MM.1S (cell line): ENCODE results near the gene LPCAT3.

Experiments used
- DNase-seq: peaks from one replicate; pipeline ENCODE4 v3.0.0-alpha.2; 2015
- H2AFZ ChIP-seq: fragments of 300-600 bp; sonication (generic); 2 replicates; pipeline ENCODE4 v1.6.0; 2016; ENCODE audit warnings: antibody characterized with exemption, low read length
- H3F3A ChIP-seq: fragments of 300-600 bp; sonication (generic); 2 replicates; pipeline ENCODE4 v1.6.1; 2016; ENCODE audit warnings: mild to moderate bottlenecking, antibody characterized with exemption, low read length, moderate library complexity, mixed read lengths; ENCODE audit not compliant: insufficient read depth
- H3K27ac ChIP-seq: fragments of 300-600 bp; sonication (generic); 2 replicates; pipeline ENCODE4 v1.5.1; 2016; ENCODE audit warnings: mild to moderate bottlenecking, low read length
- H3K27me3 ChIP-seq: fragments of 300-600 bp; sonication (generic); replicated peaks from 2 replicates; pipeline ENCODE4 v1.6.0; 2016; ENCODE audit warnings: low read length; ENCODE audit not compliant: insufficient read depth
- H3K36me3 ChIP-seq: fragments of 300-600 bp; sonication (generic); replicated peaks from 2 replicates; pipeline ENCODE4 v1.6.1; 2016; ENCODE audit warnings: mild to moderate bottlenecking, low read length, mixed read lengths; ENCODE audit not compliant: insufficient read depth
- H3K4me1 ChIP-seq: fragments of 300-600 bp; sonication (generic); 2 replicates; pipeline ENCODE4 v1.6.1; 2016; ENCODE audit warnings: low read length, mixed read lengths
- H3K4me2 ChIP-seq: fragments of 300-600 bp; sonication (generic); 2 replicates; pipeline ENCODE4 v1.6.0; 2016; ENCODE audit warnings: low read depth, low read length
- H3K4me3 ChIP-seq: fragments of 300-600 bp; sonication (generic); 2 replicates; pipeline ENCODE4 v1.5.1; 2016; ENCODE audit warnings: low read length, mixed read lengths
- H3K79me2 ChIP-seq: fragments of 300-600 bp; sonication (generic); 2 replicates; pipeline ENCODE4 v1.6.1; 2016; ENCODE audit warnings: mixed run types, low read length, mixed read lengths
- H3K9ac ChIP-seq: fragments of 300-600 bp; sonication (generic); 2 replicates; pipeline ENCODE4 v1.6.1; 2016; ENCODE audit warnings: low read length, mixed read lengths
- H3K9me2 ChIP-seq: fragments of 300-600 bp; sonication (generic); replicated peaks from 2 replicates; pipeline ENCODE4 v1.6.1; 2016; ENCODE audit warnings: mild to moderate bottlenecking, low read length, mixed read lengths; ENCODE audit not compliant: insufficient read depth
- H3K9me3 ChIP-seq: fragments of 300-600 bp; sonication (generic); replicated peaks from 2 replicates; pipeline ENCODE4 v1.6.1; 2016; ENCODE audit warnings: mild to moderate bottlenecking, low read length, mixed read lengths; ENCODE audit not compliant: insufficient read depth
- H4K20me1 ChIP-seq: fragments of 300-600 bp; sonication (generic); 2 replicates; pipeline ENCODE4 v1.6.1; 2016; ENCODE audit warnings: mild to moderate bottlenecking, low read length, moderate library complexity, mixed read lengths; ENCODE audit not compliant: insufficient read depth
- EZH2 ChIP-seq: fragments of 300-600 bp; sonication (generic); optimal IDR thresholded peaks from 2 replicates; pipeline ENCODE3; 2017; ENCODE audit warnings: low read depth, mild to moderate bottlenecking, antibody characterized with exemption, low read length, mixed read lengths
- EZH2phosphoT487 ChIP-seq: fragments of 300-600 bp; sonication (generic); IDR thresholded peaks from 2 replicates; pipeline ENCODE4 v1.6.1; 2018; ENCODE audit warnings: antibody characterized with exemption, low read length
- TF ChIP-seq, protein P1 (sequence below): fragments of 300-600 bp; sonication (generic); IDR thresholded peaks from 2 replicates; pipeline ENCODE4 v1.5.1; 2016; ENCODE audit warnings: antibody characterized with exemption, low read length, mixed read lengths

LPCAT3 gene

DNA sequence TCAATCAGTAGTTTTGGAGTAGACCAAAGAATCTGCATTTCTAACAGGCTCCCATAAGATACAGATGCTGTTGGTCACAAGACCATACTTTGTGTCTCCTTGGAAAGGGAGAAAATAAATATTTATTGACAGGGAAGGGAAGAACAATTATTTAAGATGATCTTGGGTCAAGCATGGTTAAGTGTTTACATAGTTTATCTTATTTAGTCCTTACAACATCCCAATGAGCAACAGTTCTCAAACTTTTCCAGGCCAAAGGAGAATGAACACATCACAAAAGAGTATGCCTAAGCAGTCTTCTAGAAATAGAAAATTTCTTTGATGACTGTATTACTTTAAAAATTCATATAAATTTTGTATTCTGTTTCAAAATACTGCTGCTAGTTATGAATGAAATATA is 8.8 kb downstream of the LPCAT3 start:
- no peak overlapping the region for H3K27ac ChIP-seq
- H3K4me3 ChIP-seq: no peak overlapping the region
- H3K9me2 ChIP-seq: no peaks in the 10 kb centered on the region
- no peaks in the 10 kb centered on the region for H3K9me3 ChIP-seq
- no peaks in the 10 kb centered on the region for H3K36me3 ChIP-seq
- H3K27me3 ChIP-seq: no peaks in the 10 kb centered on the region
- no peaks in the 10 kb centered on the region for H4K20me1 ChIP-seq
- H3K4me2 ChIP-seq: no peak overlapping the region
- H3K79me2 ChIP-seq: peaks cover 3% of the 10 kb centered on the region; the same call in 1 of the 2 replicates
- no peak for DNase-seq
- TF ChIP-seq EZH2phosphoT487: no peak
- H3K4me1 ChIP-seq: no peaks in the 10 kb centered on the region
- no peak overlapping the region for H2AFZ ChIP-seq
- no peaks in the 10 kb centered on the region for H3F3A ChIP-seq
- no peak overlapping the region for H3K9ac ChIP-seq

DNA sequence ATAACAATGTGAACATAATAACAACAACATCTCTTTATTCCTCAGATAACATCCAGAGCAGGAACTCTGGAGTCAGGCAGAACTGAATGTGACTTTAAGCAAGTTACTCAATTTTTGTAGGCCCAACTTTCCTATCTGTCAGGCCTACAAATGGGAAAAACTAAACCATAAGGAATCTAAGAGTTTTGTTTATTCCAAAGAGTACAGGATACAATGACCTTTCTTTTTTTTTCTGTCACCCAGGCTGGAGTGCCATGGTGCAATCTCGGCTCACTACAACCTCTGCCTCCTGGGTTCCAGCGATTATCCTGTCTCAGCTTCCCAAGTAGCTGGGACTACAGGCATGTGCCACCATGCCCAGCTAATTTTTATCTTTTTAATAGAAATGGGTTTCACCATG is 9.4 kb downstream of the LPCAT3 start:
- H2AFZ ChIP-seq: no peak overlapping the region
- H4K20me1 ChIP-seq: no peaks in the 10 kb centered on the region
- TF ChIP-seq EZH2phosphoT487: no peak
- TF ChIP-seq EZH2: no peak
- TF ChIP-seq, protein P1, sequence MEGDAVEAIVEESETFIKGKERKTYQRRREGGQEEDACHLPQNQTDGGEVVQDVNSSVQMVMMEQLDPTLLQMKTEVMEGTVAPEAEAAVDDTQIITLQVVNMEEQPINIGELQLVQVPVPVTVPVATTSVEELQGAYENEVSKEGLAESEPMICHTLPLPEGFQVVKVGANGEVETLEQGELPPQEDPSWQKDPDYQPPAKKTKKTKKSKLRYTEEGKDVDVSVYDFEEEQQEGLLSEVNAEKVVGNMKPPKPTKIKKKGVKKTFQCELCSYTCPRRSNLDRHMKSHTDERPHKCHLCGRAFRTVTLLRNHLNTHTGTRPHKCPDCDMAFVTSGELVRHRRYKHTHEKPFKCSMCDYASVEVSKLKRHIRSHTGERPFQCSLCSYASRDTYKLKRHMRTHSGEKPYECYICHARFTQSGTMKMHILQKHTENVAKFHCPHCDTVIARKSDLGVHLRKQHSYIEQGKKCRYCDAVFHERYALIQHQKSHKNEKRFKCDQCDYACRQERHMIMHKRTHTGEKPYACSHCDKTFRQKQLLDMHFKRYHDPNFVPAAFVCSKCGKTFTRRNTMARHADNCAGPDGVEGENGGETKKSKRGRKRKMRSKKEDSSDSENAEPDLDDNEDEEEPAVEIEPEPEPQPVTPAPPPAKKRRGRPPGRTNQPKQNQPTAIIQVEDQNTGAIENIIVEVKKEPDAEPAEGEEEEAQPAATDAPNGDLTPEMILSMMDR: no peak
- H3K4me3 ChIP-seq: no peak overlapping the region
- H3K79me2 ChIP-seq: peaks cover 3% of the 10 kb centered on the region; the same call in 1 of the 2 replicates
- no peaks in the 10 kb centered on the region for H3K9me2 ChIP-seq
- no peaks in the 10 kb centered on the region for H3K27me3 ChIP-seq
- H3K4me2 ChIP-seq: no peak overlapping the region
- H3K27ac ChIP-seq: no peak overlapping the region
- H3K9ac ChIP-seq: no peak overlapping the region
- no peak for DNase-seq
- no peaks in the 10 kb centered on the region for H3K4me1 ChIP-seq
- H3K9me3 ChIP-seq: no peaks in the 10 kb centered on the region
- no peaks in the 10 kb centered on the region for H3F3A ChIP-seq
- H3K36me3 ChIP-seq: no peaks in the 10 kb centered on the region

DNA sequence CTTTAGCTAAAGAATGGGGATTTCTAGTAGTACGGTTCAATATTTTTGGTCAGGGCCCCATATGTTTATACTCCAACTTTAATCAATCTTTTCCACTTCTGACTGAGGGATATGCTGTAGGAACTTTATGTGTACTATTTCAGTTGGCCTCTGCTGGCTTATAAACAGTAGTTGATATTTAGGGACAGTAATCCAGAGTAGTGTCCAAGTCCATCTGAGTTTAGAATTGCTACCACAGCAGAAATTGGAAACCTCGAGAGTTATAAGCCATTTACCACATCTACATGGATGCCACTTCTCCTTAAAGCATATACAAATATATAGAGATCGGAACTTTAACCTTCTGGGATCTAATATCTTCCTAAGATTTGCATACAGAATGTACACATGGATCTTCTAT is 11.6 kb downstream of the LPCAT3 start:
- Histone ChIP-seq H3K4me2 (no peak overlapping the region), H3K9me2 (no peaks in the 10 kb centered on the region), H2AFZ (no peak overlapping the region), H3K36me3 (no peaks in the 10 kb centered on the region), H3F3A (no peaks in the 10 kb centered on the region), H3K9me3 (no peaks in the 10 kb centered on the region), H3K4me3 (no peak overlapping the region), H3K27me3 (no peaks in the 10 kb centered on the region), H3K9ac (no peak overlapping the region), H4K20me1 (no peaks in the 10 kb centered on the region), H3K4me1 (no peaks in the 10 kb centered on the region), H3K27ac (no peak overlapping the region), H3K79me2 (no peaks in the 10 kb centered on the region)
- DNase-seq: no peak
- TF ChIP-seq EZH2: no peak
- TF ChIP-seq, protein P1: no peak

DNA sequence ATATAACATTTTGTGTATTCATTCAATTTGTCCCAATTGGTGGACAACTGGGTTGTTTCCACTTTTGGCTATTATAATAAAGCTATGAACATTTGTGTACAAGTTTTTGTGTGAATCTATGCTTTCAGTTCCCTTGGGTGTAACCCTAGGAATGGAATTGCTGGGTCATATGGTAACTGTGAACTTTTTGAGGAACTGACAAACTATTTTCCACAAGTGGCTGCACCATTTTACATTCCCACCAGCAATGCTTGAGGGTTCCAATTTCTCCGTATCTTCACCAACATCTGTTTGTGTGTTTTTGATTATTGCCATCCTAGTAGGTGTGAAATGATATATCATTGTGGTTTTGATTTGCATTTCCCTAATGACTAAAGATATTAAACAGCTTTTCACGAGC is 13.0 kb downstream of the LPCAT3 start:
- H3K9ac ChIP-seq: no peak overlapping the region
- H3K9me3 ChIP-seq: no peaks in the 10 kb centered on the region
- no peaks in the 10 kb centered on the region for H4K20me1 ChIP-seq
- H3K4me1 ChIP-seq: no peaks in the 10 kb centered on the region
- no peak overlapping the region for H3K4me2 ChIP-seq
- no peak overlapping the region for H2AFZ ChIP-seq
- H3K36me3 ChIP-seq: no peaks in the 10 kb centered on the region
- H3K79me2 ChIP-seq: no peaks in the 10 kb centered on the region
- H3F3A ChIP-seq: no peaks in the 10 kb centered on the region
- H3K4me3 ChIP-seq: no peak overlapping the region
- no peak for DNase-seq
- TF ChIP-seq, protein P1: no peak
- TF ChIP-seq EZH2phosphoT487: no peak
- no peak for TF ChIP-seq EZH2
- H3K9me2 ChIP-seq: no peaks in the 10 kb centered on the region
- no peaks in the 10 kb centered on the region for H3K27me3 ChIP-seq
- H3K27ac ChIP-seq: no peak overlapping the region
